ENCODE data around the gene NHLRC2.

DNA sequence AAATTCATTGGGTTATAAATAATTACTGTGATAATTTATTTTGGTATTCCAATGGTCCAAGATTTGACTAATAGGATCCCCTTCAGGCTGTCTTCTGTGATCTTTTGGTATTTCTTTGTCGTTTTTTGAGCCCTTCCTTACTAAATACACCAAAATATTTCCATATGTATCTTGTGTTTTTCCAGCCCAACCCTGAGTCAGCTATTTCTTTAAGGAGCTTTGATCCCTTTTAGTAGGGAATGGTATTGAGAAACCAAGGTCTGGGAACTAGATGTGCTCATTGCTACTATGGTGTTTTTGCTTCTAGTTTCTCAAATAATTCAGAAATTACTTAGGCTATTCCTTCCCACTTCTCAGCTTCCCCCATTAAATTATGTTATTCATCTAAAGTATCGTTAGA is 15.3 kb downstream of the NHLRC2 start:
- TF ChIP-seq, protein P1, sequence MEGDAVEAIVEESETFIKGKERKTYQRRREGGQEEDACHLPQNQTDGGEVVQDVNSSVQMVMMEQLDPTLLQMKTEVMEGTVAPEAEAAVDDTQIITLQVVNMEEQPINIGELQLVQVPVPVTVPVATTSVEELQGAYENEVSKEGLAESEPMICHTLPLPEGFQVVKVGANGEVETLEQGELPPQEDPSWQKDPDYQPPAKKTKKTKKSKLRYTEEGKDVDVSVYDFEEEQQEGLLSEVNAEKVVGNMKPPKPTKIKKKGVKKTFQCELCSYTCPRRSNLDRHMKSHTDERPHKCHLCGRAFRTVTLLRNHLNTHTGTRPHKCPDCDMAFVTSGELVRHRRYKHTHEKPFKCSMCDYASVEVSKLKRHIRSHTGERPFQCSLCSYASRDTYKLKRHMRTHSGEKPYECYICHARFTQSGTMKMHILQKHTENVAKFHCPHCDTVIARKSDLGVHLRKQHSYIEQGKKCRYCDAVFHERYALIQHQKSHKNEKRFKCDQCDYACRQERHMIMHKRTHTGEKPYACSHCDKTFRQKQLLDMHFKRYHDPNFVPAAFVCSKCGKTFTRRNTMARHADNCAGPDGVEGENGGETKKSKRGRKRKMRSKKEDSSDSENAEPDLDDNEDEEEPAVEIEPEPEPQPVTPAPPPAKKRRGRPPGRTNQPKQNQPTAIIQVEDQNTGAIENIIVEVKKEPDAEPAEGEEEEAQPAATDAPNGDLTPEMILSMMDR (IDR thresholded peaks at IDR 0.05; ENCODE audit: low read length) = no peak
- TF ChIP-seq EZH2 (IDR thresholded peaks at IDR 0.05; ENCODE audit: borderline replicate concordance, low read length) = no peak
